H1 (cell line): Measurements from ENCODE around the gene CHCHD6. TPM values are rescaled to one million over a fixed set of nuclear protein-coding genes. Genes with fewer than 3 reads are reported as not detected.
A peak's percentile ranks its signal among the peaks of the same experiment; 100 is the strongest.

Experiments used
- CTCF ChIA-PET: fragments of 300-600 bp; sonication (Branson Sonifier 250); formaldehyde crosslinking; loops from one replicate; lab custom pipeline; 2021; ENCODE audit not compliant: partially characterized antibody; lab: Charles Lee
- POLR2A ChIA-PET: fragments of 300-600 bp; sonication (Branson Sonifier 250); formaldehyde crosslinking; loops from one replicate; lab custom pipeline; 2021; ENCODE audit warnings: inconsistent platforms; ENCODE audit not compliant: partially characterized antibody; lab: Charles Lee
- DNase-seq, 2 experiments: peaks; one replicate each; pipeline versions ENCODE4 v3.0.0 to v3.0.0-alpha.2; 2010 to 2022; ENCODE audit warnings: low spot score in 2 of 2, low read depth in 1 of 2, mixed read lengths in 1 of 2
- FAIRE-seq: peaks from 2 replicates; lab custom pipeline; 2011; peaks lifted over from hg19 to GRCh38; lab: Jason Lieb, UNC
- H2AFZ ChIP-seq: 2 replicates; pipeline ENCODE4 v1.8.1; 2012; ENCODE audit warnings: low read length, inconsistent platforms
- H2AK5ac ChIP-seq: 2 replicates; pipeline ENCODE4 v1.6.1; 2013; ENCODE audit warnings: low read depth, low read length
- H2BK120ac ChIP-seq: replicated peaks from 2 replicates; pipeline ENCODE3; 2013; ENCODE audit warnings: low read depth, low read length, inconsistent platforms
- H2BK12ac ChIP-seq: 2 replicates; pipeline ENCODE4 v1.6.1; 2013; ENCODE audit warnings: low read depth, low read length
- H2BK15ac ChIP-seq: 2 replicates; pipeline ENCODE4 v1.6.1; 2013; ENCODE audit warnings: low read length
- H2BK20ac ChIP-seq: 2 replicates; pipeline ENCODE4 v1.6.1; 2013; ENCODE audit warnings: low read length
- H2BK5ac ChIP-seq: 2 replicates; pipeline ENCODE4 v1.6.1; 2013; ENCODE audit warnings: low read depth, low read length
- H3K14ac ChIP-seq: 2 replicates; pipeline ENCODE4 v1.6.1; 2013; ENCODE audit warnings: inconsistent platforms; ENCODE audit not compliant: insufficient read length
- H3K18ac ChIP-seq: 2 replicates; pipeline ENCODE4 v1.6.1; 2013; ENCODE audit warnings: low read length; ENCODE audit errors: extremely low read depth
- H3K23ac ChIP-seq: 2 replicates; pipeline ENCODE4 v1.6.1; 2013; ENCODE audit warnings: inconsistent platforms; ENCODE audit not compliant: insufficient read length
- H3K23me2 ChIP-seq: 2 replicates; pipeline ENCODE4 v1.6.1; 2013; ENCODE audit warnings: low read depth, low read length
- H3K27ac ChIP-seq: 2 replicates; pipeline ENCODE4 v1.6.1; 2011; ENCODE audit warnings: low read depth, low read length, inconsistent platforms
- H3K27me3 ChIP-seq, 4 experiments: replicated peaks in 1 of 4; 1 replicate in 1 of 4; 2 replicates in 3 of 4; pipeline versions ENCODE4 v1.6.1 to v1.8.1; 2011 to 2013; ENCODE audit warnings: low read length in 3 of 4, mild to moderate bottlenecking in 3 of 4, inconsistent platforms in 2 of 4, mixed read lengths in 2 of 4, moderate library complexity in 1 of 4; ENCODE audit not compliant: control insufficient read depth in 3 of 4, insufficient read depth in 3 of 4; ENCODE audit errors: extremely low read depth in 1 of 4
- H3K36me3 ChIP-seq, 4 experiments: 2 replicates each; pipeline versions ENCODE4 v1.6.1 to v1.8.1; 2011 to 2013; ENCODE audit warnings: mild to moderate bottlenecking in 4 of 4, low read length in 3 of 4, moderate library complexity in 2 of 4, control low read depth in 1 of 4, inconsistent platforms in 1 of 4; ENCODE audit not compliant: insufficient read depth in 4 of 4, control insufficient read depth in 2 of 4
- H3K4ac ChIP-seq: replicated peaks from 2 replicates; pipeline ENCODE3; 2013; ENCODE audit warnings: low read length, low read depth, mixed read lengths, inconsistent platforms; ENCODE audit not compliant: insufficient read length
- H3K4me1 ChIP-seq, 4 experiments: replicated peaks in 1 of 4; 1 replicate in 1 of 4; 2 replicates in 3 of 4; pipeline versions ENCODE4 v1.6.1 to v1.8.1; 2011 to 2013; ENCODE audit warnings: low read length in 3 of 4, inconsistent platforms in 2 of 4, mixed read lengths in 1 of 4; ENCODE audit not compliant: insufficient read depth in 4 of 4, control insufficient read depth in 3 of 4
- H3K4me2 ChIP-seq, 2 experiments: 2 replicates each; pipeline versions ENCODE4 v1.6.1 to v1.8.1; 2011 to 2013; ENCODE audit warnings: low read depth in 2 of 2, low read length in 2 of 2, control low read depth in 1 of 2, inconsistent platforms in 1 of 2, mild to moderate bottlenecking in 1 of 2; ENCODE audit not compliant: insufficient read depth in 1 of 2
- H3K4me3 ChIP-seq, 4 experiments: fragments of 200-600, 300-600 bp in 1 of 4; sonication (generic), shearing (Covaris generic), sonication (Bioruptor Twin) in 1 of 4; 2 replicates each; pipeline versions ENCODE4 v1.5.1 to v1.8.1; 2011 to 2016; ENCODE audit warnings: low read length in 4 of 4, low read depth in 3 of 4, control low read depth in 2 of 4, inconsistent platforms in 2 of 4, mild to moderate bottlenecking in 2 of 4, mixed read lengths in 1 of 4, moderate library complexity in 1 of 4; ENCODE audit not compliant: insufficient read depth in 2 of 4; ENCODE audit errors: extremely low read depth in 1 of 4
- H3K56ac ChIP-seq: replicated peaks from 2 replicates; pipeline ENCODE3; 2013; ENCODE audit warnings: low read depth, mild to moderate bottlenecking, mixed read lengths, low read length, inconsistent platforms; ENCODE audit not compliant: insufficient read length
- H3K79me1 ChIP-seq: 2 replicates; pipeline ENCODE4 v1.6.1; 2013; ENCODE audit warnings: low read depth, low read length, control low read depth
- H3K79me2 ChIP-seq, 2 experiments: 2 replicates each; pipeline versions ENCODE4 v1.6.1 to v1.8.1; 2012 to 2013; ENCODE audit warnings: low read length in 2 of 2, mild to moderate bottlenecking in 2 of 2, inconsistent platforms in 1 of 2; ENCODE audit not compliant: insufficient read depth in 2 of 2, control insufficient read depth in 1 of 2
- H3K9ac ChIP-seq, 4 experiments: replicated peaks in 1 of 4; 1 replicate in 1 of 4; 2 replicates in 3 of 4; pipeline versions ENCODE4 v1.6.1 to v1.8.1; 2011 to 2013; ENCODE audit warnings: low read depth in 3 of 4, low read length in 3 of 4, control low read depth in 2 of 4, mild to moderate bottlenecking in 2 of 4, moderate library complexity in 2 of 4, inconsistent platforms in 1 of 4; ENCODE audit errors: extremely low read depth in 1 of 4
- H3K9me3 ChIP-seq, 2 experiments: 2 replicates each; pipeline versions ENCODE4 v1.6.1 to v1.8.1; 2012 to 2013; ENCODE audit warnings: mild to moderate bottlenecking in 2 of 2, moderate library complexity in 2 of 2, control low read depth in 1 of 2, inconsistent platforms in 1 of 2, low read depth in 1 of 2, low read length in 1 of 2, mixed read lengths in 1 of 2; ENCODE audit not compliant: insufficient read depth in 2 of 2
- H4K20me1 ChIP-seq, 2 experiments: replicated peaks in 1 of 2; 2 replicates each; pipeline versions ENCODE3 to v1.8.1; 2011 to 2013; ENCODE audit warnings: inconsistent platforms in 2 of 2, low read length in 2 of 2, mild to moderate bottlenecking in 1 of 2; ENCODE audit not compliant: insufficient read depth in 2 of 2, control insufficient read depth in 1 of 2
- H4K5ac ChIP-seq: 2 replicates; pipeline ENCODE4 v1.6.1; 2013; ENCODE audit warnings: low read length, low read depth, mixed read lengths, inconsistent platforms; ENCODE audit not compliant: insufficient read length
- H4K8ac ChIP-seq: 2 replicates; pipeline ENCODE4 v1.8.0; 2013; ENCODE audit warnings: mild to moderate bottlenecking, moderate library complexity, low read length, inconsistent platforms; ENCODE audit not compliant: insufficient read depth; ENCODE audit errors: extremely low read depth
- H4K91ac ChIP-seq: replicated peaks from 2 replicates; pipeline ENCODE3; 2013; ENCODE audit warnings: low read length, mixed read lengths, inconsistent platforms; ENCODE audit not compliant: insufficient read length
- BCL11A ChIP-seq, 2 experiments: IDR thresholded peaks; one replicate each; pipeline ENCODE4 v1.6.1; 2011; ENCODE audit warnings: low read depth in 2 of 2, low read length in 2 of 2, mild to moderate bottlenecking in 2 of 2
- NANOG ChIP-seq: IDR thresholded peaks from 2 replicates; pipeline ENCODE4 v1.6.1; 2011; ENCODE audit warnings: low read length, low read depth, mild to moderate bottlenecking, inconsistent platforms; ENCODE audit not compliant: insufficient read depth, poor library complexity, severe bottlenecking
- PHF8 ChIP-seq: fragments of 200-600 bp; sonication (generic); conservative IDR thresholded peaks from 2 replicates; pipeline ENCODE4 v1.7.1; 2012; ENCODE audit warnings: low read depth, mild to moderate bottlenecking, inconsistent platforms, low read length, moderate library complexity
- TEAD4 ChIP-seq: IDR thresholded peaks from 2 replicates; pipeline ENCODE4 v1.6.1; 2012; ENCODE audit warnings: low read depth, low read length, inconsistent platforms, mixed read lengths
- WGBS, 2 experiments: shearing (Covaris generic) in 1 of 2; methylation state at CpG; one replicate each; pipeline versions ENCODE4 v1.1.6 to v1.1.7; 2013 to 2015; ENCODE audit warnings: low lambda C conversion rate in 2 of 2, mixed read lengths in 2 of 2, inconsistent platforms in 1 of 2, low coverage in 1 of 2, missing lambda C conversion rate in 1 of 2; ENCODE audit not compliant: insufficient replicate concordance in 2 of 2, insufficient coverage in 1 of 2, insufficient read length in 1 of 2; ENCODE audit errors: extremely low coverage in 1 of 2, missing lambda C conversion rate in 1 of 2; 5-methylcytosine and 5-hydroxymethylcytosine counted together
- polyA plus RNA-seq, 7 experiments: library from polyadenylated mRNA; depleted of rRNA in 3 of 7; stranded (reverse) in 5 of 7; unstranded in 2 of 7; fragments of >200 nt in 5 of 7; fragments of 200-250 nt in 2 of 7; gene quantifications; 1 replicate in 5 of 7; 2 replicates in 1 of 7; 4 replicates in 1 of 7; pipeline versions ENCODE4 v1.2.1 to v1.2.3, GENCODE V29; 2011 to 2013; ENCODE audit warnings: missing spikeins in 2 of 7, mixed read lengths in 2 of 7
- total RNA-seq: library from RNA; stranded (reverse); fragmentation: NEBNext Ultra II Directional; extraction: Animal tissue kit (Norgen Biotek cat#: 25700); gene quantifications from 2 replicates; pipeline ENCODE4 v1.2.1, GENCODE V29; 2021

CHCHD6 gene
- total and polyA plus RNA-seq, 2 of the 8 experiments (the other 6 are each of a cell fraction or from before 2014, with no cell fraction given) = 32.4 to 37.6 TPM

GRCh38 chr3:126753191-126754160 is 49.4 kb downstream of the CHCHD6 start:
- Histone ChIP-seq H3K27ac (no peak overlapping the region), H3K23ac (no peak overlapping the region), H4K91ac (no peak overlapping the region), H3K9me3 (no peaks in the 10 kb centered on the region), H3K79me1 (no peaks in the 10 kb centered on the region; the same call in 1 of the 2 replicates), H3K23me2 (no peaks in the 10 kb centered on the region), H3K79me2 (no peaks in the 10 kb centered on the region), H2AK5ac (peak overlapping the region; percentile 70), H3K36me3 (no peaks in the 10 kb centered on the region), H2BK20ac (0 out of 2 replicates have a peak overlapping the region, but pooled peaks have one; percentile 1), H3K4ac (no peak overlapping the region), H2BK12ac (no peak overlapping the region), H3K56ac (no peak overlapping the region), H3K9ac (no peak overlapping the region; a peak in 1 of 7 replicates), H2BK120ac (no peak overlapping the region), H4K20me1 (no peaks in the 10 kb centered on the region), H2AFZ (no peak overlapping the region), H3K27me3 (no peaks in the 10 kb centered on the region), H3K4me3 (no peak overlapping the region), H4K8ac (peak overlapping the region; percentile 4; the same call in 1 of the 2 replicates), H2BK5ac (0 out of 2 replicates have a peak overlapping the region, but pooled peaks have one; percentile 42), H3K4me2 (no peak overlapping the region), H3K18ac (no peak overlapping the region), H3K14ac (no peak overlapping the region), H2BK15ac (peak overlapping the region; percentile 25; the same call in 1 of the 2 replicates), H4K5ac (no peak overlapping the region), H3K4me1 (peaks cover 14 to 18% (median 15%) of the 10 kb centered on the region in 4 experiments)
- DNase-seq = no peak
- ChIA-PET POLR2A (interaction anchor here (0.6 to 2.7 kb wide), 4 partner anchors 97 to 229 kb away, joined by 3 to 14 read pairs (median 4); no protein-coding TSS in a partner anchor), CTCF (interaction anchor here (0.6 to 8.2 kb wide), 33 partner anchors 10 to 702 kb away, joined by 3 to 74 read pairs (median 5); partner anchors contain the start of gene PLXNA1)
- TF ChIP-seq BCL11A (IDR thresholded peaks at IDR 0.05; ENCODE audit: low read depth in 2 of 2, low read length in 2 of 2) (no peak), PHF8 (no peak), TEAD4 (0 out of 2 replicates have a peak, but pooled peaks have one; percentile 36), NANOG (no peak)
- 85% methylated on average over 14 of the region's 14 CpGs; no CpG with 5 or more reads in 1 of the 2 experiments for WGBS, 2 experiments
- FAIRE-seq = no peak
